Middle frontal gyrus (tissue), 1 donor: ENCODE data around the gene ADH7.
"Not testable (repeated sequence)": the region's sequence is repeated elsewhere in the genome, so short reads cannot be mapped to it uniquely, and the experiment has no call there.

Source experiments
- DNase-seq: peaks from one replicate; pipeline ENCODE4 v3.0.0-alpha.2; 2015; ENCODE audit warnings: low spot score; ENCODE audit errors: extremely low spot score

Gene ADH7

DNA sequence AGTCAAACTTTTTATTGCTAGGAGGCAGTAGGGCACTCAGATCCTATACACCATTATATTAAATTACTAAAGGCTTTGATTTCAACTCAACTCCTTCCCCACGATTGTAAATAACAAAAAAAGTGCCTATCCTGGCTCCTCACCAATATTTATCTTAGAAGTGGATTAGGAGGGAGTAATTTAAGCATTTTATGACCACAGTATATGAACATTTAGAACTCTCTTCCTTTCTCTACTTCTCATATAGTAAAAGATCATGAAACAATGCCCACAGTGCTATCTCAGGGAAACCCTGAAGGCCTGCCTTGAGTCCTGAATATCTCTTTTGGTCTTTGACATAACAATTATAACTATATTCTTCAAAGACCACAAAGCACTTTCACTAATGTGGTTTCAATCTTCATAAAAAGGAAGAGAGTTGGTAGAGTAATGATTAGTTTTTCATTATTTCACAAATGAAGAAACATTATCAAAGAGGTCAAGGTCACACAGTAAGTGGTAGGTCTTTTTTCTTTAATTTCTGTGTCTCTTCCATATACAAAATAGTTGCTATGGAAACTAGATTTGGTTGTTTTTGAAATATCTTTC is 53.5 kb downstream of the ADH7 start:
- DNase-seq: no peak

DNA sequence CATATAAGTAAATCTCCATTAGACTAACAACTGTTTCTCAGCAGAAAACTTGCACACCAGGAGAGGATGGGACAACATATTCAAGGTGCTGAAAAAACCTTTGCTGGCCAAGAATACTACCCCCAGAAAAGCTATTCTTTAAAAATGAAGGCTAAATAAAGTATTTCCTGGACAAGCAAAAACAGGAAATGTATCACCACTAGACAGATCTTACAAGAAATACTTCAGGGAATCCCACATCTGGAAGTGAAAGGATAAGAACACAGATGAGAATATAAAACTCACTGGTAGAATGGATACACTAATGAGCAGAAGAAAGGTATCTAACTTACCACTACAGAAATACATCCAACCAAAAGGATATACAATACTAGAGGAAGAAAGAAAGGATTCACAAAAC is 55.6 kb downstream of the ADH7 start:
- no peak for DNase-seq

DNA sequence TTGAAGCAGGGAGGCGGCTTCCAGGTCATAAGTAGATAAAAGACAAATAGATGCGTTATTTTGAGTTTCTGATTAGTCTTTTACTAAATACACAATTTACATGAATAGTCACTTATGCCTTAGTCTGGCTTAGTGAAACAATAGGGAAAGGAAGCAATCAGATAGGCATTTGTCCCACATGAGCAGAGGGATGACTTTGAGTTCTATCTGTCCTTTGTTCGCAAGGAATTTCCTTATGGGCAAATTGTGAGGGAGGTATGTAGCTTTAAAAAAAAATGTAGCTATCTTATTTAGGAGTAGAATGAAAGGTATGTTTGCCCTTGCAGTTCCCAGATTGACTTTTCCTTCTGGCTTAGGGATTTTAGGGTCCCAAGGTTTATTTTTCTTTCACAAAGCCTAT is 56.3 kb downstream of the ADH7 start:
- DNase-seq: no peak

DNA sequence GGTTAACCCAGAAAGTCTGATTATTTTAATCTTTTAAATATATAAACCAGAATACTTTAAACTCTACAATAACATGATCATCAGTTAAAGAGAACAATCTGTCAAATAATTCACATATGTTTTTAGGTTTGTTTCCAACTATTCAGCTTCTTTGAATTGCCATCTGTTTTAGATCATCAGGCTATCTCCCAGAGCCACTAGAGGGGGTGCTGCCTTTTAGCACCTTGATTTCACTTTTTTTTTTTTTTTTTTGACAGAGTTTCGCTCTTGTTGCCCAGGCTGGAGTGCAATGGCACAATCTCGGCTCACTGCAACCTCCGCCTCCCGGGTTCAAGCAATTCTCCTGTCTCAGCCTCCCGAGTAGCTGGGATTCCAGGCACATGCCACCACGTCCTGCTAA is 57.8 kb downstream of the ADH7 start:
- not testable (repeated sequence) for DNase-seq

DNA sequence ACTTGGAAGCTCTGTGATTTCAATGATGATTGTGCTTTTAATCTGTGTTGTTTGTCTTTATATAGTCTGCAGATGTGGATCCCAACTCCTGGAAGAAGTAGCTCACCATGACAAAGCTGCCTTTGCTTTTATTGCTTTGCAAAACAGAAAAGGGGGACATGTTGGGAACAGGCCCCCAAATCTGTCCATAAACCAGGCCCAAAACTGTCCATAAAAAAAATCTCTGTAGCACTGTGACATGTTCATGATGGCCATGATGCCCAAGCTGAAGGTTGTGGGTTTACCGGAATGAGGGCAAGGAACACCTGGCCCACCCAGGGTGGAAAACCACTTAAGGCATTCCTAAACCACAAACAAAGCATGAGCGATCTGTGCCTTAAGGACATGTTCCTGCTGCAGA is 62.7 kb downstream of the ADH7 start:
- not testable (repeated sequence) for DNase-seq

DNA sequence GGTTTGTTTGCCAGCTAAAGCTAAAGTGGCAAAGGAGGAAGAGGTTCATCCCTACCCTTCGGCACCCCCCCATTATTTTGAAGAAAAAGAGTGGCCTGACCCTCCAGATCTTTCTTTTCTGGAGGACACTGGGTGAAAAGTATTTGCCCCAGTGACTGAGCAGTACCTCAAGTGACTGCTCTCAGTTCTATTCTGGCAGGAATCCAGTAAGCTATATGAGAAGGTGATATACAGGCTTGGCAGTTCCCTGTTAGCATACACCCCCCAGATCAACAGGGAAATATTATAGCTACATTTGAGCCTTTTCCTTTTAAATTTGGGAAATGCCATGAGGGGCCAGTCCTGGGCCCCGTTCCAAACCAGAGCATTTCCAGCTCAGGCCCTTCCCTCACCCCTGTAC is 67.3 kb downstream of the ADH7 start:
- DNase-seq: not testable (repeated sequence)

DNA sequence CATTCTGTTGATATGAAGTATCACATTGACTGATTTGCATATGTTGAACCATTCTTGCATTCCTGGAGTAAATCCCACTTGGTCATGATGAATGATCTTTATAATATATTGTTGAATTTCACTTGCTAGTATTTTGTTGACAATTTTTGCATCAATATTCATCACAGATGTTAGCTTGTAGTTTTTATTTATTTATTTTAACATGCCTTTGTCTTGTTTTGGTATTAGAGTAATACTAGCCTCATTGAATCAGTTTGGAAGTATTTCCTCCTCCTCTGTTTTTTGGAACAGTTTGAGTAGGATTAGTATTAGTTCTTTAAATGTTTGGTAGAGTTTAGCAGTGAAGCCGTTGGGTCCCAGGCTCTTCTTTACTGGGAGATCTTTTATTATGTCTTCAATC is 68.7 kb downstream of the ADH7 start:
- DNase-seq: no peak

DNA sequence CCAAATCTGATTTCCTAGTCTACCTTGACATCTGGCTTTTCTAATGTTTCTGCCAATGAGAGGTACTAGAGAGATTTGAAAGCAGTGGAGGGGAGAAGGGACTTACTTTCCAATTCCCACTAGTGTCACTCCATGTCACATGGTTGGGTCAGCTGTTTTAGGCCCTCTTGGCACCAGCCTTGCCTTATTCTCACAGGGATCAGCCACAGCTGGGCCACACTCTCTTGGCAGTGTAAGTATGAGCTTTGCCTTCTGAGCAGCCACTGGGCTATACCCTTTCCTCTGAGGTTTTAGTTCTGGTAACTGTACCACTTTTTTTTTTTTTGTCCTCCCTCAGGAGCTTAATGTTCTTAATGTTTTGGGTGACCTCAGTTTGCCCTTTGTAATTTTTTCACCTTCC is 72.4 kb downstream of the ADH7 start:
- DNase-seq: no peak
